ENCODE measurements around the gene KLRD1.

GRCh38 chr12:10319388-10319787 lies 11.7 kb downstream of the KLRD1 start:
- TF ChIP-seq CTCF (IDR thresholded peaks at IDR 0.05) (no peak), POLR2A (IDR thresholded peaks at IDR 0.05) (no peak)

Data from adrenal gland (tissue), 5 donors.